DMS153 treated with DMSO at 0.1 percent for 48 hours (cell line): Measurements from ENCODE around the gene ZBTB8B.
"Not testable (repeated sequence)": the region's sequence is repeated elsewhere in the genome, so short reads cannot be mapped to it uniquely, and the experiment has no call there.

Source experiments
- DNase-seq: peaks from one replicate; lab custom pipeline; 2025; ENCODE audit not compliant: unreplicated experiment; lab: John Stamatoyannopoulos, UW

ZBTB8B gene

DNA sequence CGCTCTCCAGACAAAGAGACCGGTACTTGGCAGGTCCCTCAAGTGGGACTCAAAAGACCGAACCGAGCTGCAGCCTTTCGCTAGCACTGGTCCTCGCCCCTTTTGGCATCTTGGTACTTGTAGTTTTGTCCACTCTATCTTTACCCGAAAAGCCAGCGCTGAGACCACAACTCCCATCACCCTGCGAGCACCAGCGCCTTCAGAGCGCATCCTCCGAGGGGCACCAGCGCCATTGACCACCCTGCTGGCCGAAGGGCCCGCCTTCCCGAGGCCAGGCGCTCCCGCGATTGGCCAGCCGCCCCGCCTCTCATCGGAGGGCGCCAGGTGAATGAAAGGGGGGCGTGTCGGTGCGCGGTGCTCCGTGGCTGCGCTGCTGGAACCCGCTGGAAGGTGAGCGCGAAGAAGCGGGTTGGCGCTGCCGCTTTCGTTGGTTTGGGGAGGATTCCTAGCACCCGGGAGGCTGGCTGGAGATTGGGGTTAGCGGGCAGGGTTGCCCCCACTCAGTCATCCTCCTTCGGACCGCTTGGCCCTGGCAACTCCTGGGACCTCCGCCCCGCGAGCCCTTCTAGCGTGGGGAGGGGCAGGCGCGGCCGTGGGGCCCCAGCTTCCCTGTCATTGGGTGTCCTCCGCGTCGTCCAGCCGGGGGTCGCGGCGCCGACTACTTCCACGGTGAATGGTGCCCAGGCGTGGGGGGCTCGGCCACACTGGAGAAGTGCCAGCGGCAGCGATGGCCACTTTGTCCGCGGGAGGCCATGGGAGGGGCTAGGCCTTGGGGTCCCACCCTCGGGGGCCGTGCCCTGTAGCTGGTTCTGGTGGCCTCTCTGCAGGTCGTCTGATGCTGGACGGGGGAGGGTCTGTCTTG lies at the start of gene ZBTB8B:
Gene ZBTB8B (plus strand): TSS at position 357 of the 862 bp plus-strand sequence. CDS start 5,553 bp downstream, outside the sequence.
- peak; percentile 98 for DNase-seq

- no peak for DNase-seq
Measured at GRCh38 chr1:32421775-32422174, 43.1 kb upstream of the ZBTB8B start.

DNA sequence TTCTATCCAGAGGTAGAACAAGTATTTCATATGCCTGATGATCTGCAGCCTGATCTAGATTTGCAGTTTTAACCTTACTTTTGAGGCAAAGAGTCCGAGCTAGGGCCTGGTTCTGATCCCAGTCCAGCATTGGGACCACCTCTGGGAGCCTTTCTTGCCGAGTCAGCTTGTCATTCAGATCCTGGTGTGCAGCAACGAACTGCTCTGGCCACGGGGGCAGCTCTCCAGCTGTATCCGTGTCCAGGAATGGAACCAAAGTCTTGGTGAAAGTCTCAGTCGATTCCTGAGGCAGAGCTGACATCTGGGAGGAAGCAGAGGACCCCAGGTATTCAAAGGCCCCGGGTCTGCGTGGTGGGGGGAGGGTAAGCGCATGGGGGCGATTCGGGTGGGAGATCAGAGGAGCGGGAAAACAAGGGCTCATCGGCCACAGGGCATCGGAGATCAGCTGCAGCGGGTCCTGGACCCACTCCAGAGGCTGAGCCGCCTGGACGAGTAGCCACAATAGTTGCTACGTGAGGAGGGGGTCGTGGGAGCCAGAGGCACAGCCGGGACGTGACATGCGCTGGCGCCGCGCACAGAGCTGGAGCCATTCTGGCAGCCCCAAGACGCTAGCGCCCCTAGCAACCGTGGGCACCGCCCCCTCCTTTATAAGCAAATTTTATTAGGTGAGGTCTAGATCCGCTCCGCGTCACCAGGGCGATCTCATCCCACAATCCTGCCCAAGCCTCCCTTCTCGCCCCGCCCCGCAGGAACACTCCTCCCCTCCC lies 38.2 kb upstream of the ZBTB8B start:
- DNase-seq, result no peak

DNA sequence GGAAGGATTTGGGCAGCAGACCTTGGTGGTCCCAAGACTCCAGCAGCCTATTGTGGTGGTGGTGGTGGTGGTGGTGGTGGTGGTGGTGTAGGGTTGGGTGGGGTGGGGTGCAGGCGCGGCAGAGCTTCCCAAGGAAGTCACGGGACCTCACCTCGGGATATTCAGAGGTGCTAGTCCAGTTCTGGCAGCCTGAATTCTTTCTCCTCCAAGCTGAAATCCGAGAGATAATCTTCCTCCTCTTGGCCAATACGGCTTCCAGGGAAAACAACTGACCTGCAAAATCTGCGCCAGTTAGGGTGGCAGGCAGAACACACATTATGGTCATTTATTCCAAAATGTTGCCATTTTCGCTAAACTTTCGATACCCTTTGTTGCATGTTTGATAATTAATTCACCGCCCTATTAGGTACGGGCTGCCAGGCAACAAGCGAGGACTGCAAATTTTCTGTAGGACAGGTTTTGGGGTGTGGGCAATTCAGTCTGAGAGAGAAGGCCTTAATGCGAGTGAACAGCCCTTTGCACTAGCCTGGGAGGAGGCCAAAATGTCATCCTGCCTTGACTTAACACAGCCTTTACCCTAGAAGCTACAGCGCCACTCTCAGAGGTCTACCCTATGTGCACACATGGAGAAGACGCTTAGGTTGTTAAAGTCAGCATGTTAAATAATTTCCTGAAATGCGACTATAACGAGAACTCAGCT lies 37.5 kb upstream of the ZBTB8B start:
- DNase-seq, result no peak

DNA sequence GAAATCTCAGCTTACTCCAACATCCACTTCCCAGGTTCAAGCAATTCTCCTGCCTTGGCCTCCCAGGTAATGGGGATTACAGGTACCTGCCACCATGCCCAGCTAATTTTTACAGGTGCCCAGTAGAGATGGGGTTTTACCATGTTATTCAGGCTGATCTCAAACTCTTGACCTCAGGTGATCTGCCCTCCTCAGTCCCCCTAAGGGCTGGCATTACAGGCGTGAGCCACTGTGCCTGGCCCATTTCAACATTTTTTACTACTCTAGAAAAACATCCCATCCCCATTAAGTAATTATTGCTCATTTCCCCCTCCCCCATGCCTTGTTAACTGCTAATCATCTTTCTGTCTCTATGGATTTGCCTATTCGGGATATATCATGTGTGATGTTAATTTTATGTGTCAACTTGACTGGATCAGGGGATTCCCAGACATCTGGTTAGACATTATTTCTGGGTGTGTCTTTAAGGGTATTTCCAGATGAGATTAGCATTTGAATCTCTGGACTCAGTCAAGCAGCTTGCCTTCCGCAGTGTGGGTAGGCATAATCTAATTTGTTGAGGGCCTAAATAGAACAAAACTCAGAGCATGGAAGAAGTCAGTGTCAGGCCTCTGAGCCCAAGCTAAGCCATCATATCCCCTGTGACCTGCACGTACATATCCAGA lies 33.0 kb upstream of the ZBTB8B start:
- no peak for DNase-seq

- DNase-seq, result no peak
Measured at GRCh38 chr1:32438136-32438535, 26.7 kb upstream of the ZBTB8B start.

DNA sequence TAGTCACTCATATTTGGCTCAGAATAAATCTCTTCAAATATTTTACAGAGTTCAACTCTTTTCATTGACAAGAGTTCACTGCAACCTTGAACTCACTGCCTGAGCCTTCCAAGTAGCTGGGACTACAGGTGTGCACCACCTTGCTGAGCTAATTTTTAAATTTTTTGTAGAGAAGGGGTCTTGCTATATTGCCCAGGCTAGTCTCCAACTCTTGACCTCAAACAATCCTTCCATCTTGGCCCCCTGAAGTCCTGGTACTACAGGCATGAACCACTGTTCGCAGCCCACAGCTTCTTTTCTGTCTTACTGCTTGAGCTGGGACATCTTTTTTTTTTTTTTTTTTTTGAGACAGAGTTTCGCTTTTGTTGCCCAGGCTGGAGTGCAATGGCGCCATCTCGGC lies 26.1 kb upstream of the ZBTB8B start:
- not testable (repeated sequence) for DNase-seq

DNA sequence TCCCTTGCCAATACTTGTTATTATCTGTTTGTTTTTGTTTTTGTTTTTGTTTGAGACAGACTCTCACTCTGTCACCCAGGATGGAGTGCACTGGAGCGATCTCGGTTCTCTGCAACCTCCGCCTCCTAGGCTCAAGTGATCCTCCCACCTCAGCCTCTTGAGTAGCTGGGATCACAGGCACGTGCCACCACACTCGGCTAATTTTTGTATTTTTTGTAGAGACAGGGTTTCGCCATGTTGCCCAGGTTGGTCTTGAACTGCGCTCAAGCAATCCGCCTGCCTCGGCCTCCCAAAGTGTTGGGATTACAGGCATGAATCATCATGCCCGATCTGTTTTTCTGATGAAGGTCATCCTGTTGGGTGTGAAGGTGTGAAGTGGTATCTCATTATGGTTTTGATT lies 23.4 kb upstream of the ZBTB8B start:
- DNase-seq, result not testable (repeated sequence)

GRCh38 chr1:32447469-32448185 lies 17.2 kb upstream of the ZBTB8B start:
- DNase-seq, result no peak

GRCh38 chr1:32448186-32448772 lies 16.6 kb upstream of the ZBTB8B start:
- peak; percentile 48 for DNase-seq

GRCh38 chr1:32448773-32449456 lies 16.0 kb upstream of the ZBTB8B start:
- DNase-seq, result no peak

GRCh38 chr1:32449457-32449831 lies 15.4 kb upstream of the ZBTB8B start:
- DNase-seq, result not testable (repeated sequence)

DNA sequence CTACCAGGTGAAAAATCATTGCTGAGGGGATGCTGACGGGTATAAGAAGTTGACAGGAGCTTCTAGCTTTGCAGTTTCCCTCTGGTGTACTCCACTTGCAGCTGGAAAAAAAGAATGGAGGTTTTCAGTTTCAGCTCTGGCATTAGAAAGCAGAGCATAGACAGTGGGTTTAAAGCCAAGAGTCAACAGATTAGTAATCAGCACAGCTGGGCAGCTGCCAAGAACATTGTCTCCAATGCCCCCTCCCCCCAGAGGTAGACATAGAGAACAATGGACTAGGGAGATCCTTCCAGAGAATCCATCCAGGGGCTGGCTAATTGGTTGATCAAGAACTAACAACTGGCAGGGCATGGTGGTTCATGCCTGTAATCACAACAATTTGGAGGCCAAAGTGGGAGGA lies 10.1 kb upstream of the ZBTB8B start:
- no peak for DNase-seq

GRCh38 chr1:32455958-32456357 lies 8.9 kb upstream of the ZBTB8B start:
- DNase-seq, result no peak

- not testable (repeated sequence) for DNase-seq
Measured at GRCh38 chr1:32458798-32459197, 6.1 kb upstream of the ZBTB8B start.

DNA sequence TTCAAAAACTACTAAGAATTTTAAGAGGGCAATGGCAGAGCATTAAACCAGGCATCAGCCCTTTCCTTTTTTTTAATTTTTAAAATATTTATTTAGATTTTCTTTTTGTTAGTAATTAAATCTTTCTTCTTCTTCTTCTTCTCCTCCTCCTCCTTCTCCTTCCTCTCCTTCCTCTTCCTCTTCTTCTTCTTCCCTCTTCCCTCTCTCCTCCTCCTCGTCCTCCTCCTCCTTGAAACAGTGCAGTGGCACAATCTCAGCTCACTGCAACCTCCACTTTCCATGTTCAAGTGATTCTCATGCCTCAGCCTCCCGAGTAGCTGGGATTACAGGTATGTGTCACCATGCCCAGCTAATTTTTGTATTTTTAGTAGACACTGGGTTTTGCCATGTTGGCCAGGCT lies 1.9 kb upstream of the ZBTB8B start:
- DNase-seq, result not testable (repeated sequence)

GRCh38 chr1:32464191-32464715 lies 619 bp upstream of the ZBTB8B start:
- peak; percentile 52 for DNase-seq

- DNase-seq, result no peak
Measured at GRCh38 chr1:32465578-32465933, 684 bp downstream of the ZBTB8B start.

GRCh38 chr1:32466761-32467160 lies 1.9 kb downstream of the ZBTB8B start:
- no peak for DNase-seq
